HG02759 (cell line): ENCODE data around the gene PCSK5.
"Not testable (repeated sequence)": the region's sequence is repeated elsewhere in the genome, so short reads cannot be mapped to it uniquely, and the experiment has no call there.

Source experiments
- ATAC-seq: cut with Tn5 transposase; IDR thresholded peaks from one replicate; pipeline ENCODE4 v1.9.1; 2021; ENCODE audit warnings: mild to moderate bottlenecking, moderate library complexity; ENCODE audit not compliant: unreplicated experiment

PCSK5 gene

GRCh38 chr9:75962013-75962661, 71.7 kb downstream of the PCSK5 start:
- no peak for ATAC-seq

GRCh38 chr9:75962662-75963036, 72.2 kb downstream of the PCSK5 start:
- no peak for ATAC-seq

- not testable (repeated sequence) for ATAC-seq
These were observed 72.8 kb downstream of the PCSK5 start for GRCh38 chr9:75963321-75963720.

- no peak for ATAC-seq
These were observed 74.0 kb downstream of the PCSK5 start for GRCh38 chr9:75964427-75964826.

GRCh38 chr9:75965231-75965630, 74.8 kb downstream of the PCSK5 start:
- no peak for ATAC-seq

GRCh38 chr9:75967556-75967955, 77.1 kb downstream of the PCSK5 start:
- ATAC-seq = no peak

GRCh38 chr9:75974016-75974766, 83.7 kb downstream of the PCSK5 start:
- ATAC-seq = no peak

GRCh38 chr9:75975071-75975470, 84.6 kb downstream of the PCSK5 start:
- no peak for ATAC-seq

- ATAC-seq = no peak
These were observed 86.1 kb downstream of the PCSK5 start for GRCh38 chr9:75976549-75976948.

- no peak for ATAC-seq
These were observed 88.9 kb downstream of the PCSK5 start for GRCh38 chr9:75979362-75979761.

GRCh38 chr9:75983319-75984045, 93.0 kb downstream of the PCSK5 start:
- ATAC-seq = no peak

GRCh38 chr9:75985515-75985914, 95.0 kb downstream of the PCSK5 start:
- ATAC-seq = no peak

GRCh38 chr9:75988663-75989062, 98.2 kb downstream of the PCSK5 start:
- no peak for ATAC-seq

GRCh38 chr9:75990156-75990555, 99.7 kb downstream of the PCSK5 start:
- ATAC-seq = no peak

- no peak for ATAC-seq
These were observed 100.3 kb downstream of the PCSK5 start for GRCh38 chr9:75990576-75991304.

GRCh38 chr9:75992482-75993206, 102.2 kb downstream of the PCSK5 start:
- no peak for ATAC-seq

GRCh38 chr9:75993434-75993833, 103.0 kb downstream of the PCSK5 start:
- ATAC-seq = no peak

- no peak for ATAC-seq
These were observed 104.6 kb downstream of the PCSK5 start for GRCh38 chr9:75995066-75995465.

GRCh38 chr9:75996726-75997125, 106.3 kb downstream of the PCSK5 start:
- ATAC-seq = no peak

- no peak for ATAC-seq
These were observed 106.7 kb downstream of the PCSK5 start for GRCh38 chr9:75997206-75997605.
